GM23338 (cell line): Measurements from ENCODE around the gene SH3GL3. TPM values are rescaled to one million over a fixed set of nuclear protein-coding genes. Genes with fewer than 3 reads are reported as not detected.

Experiments used
- ATAC-seq: fragments of 200-7000 bp; cut with Tn5 transposase; 3 replicates; pipeline ENCODE4 v1.9.1; 2020
- DNase-seq: peaks from one replicate; pipeline ENCODE4 v3.0.0-alpha.2; 2015; ENCODE audit warnings: low spot score
- H2AFZ ChIP-seq: fragments of 200-600 bp; sonication (generic); 2 replicates; pipeline ENCODE4 v1.8.0; 2016; ENCODE audit warnings: antibody characterized with exemption, mild to moderate bottlenecking, moderate library complexity
- H3F3A ChIP-seq: fragments of 200-600 bp; sonication (generic); replicated peaks from 2 replicates; pipeline ENCODE4 v1.8.0; 2017; ENCODE audit warnings: antibody characterized with exemption, mixed run types, low read depth
- H3K27ac ChIP-seq: fragments of 200-600 bp; sonication (generic); 2 replicates; pipeline ENCODE4 v1.6.1; 2016; ENCODE audit warnings: low read depth
- H3K27me3 ChIP-seq: fragments of 200-600 bp; sonication (generic); 2 replicates; pipeline ENCODE4 v1.8.0; 2016; ENCODE audit warnings: mild to moderate bottlenecking, mixed run types, moderate library complexity; ENCODE audit not compliant: insufficient read depth
- H3K36me3 ChIP-seq: fragments of 200-600 bp; sonication (generic); 2 replicates; pipeline ENCODE4 v1.8.0; 2016; ENCODE audit warnings: mild to moderate bottlenecking; ENCODE audit not compliant: insufficient read depth
- H3K4me1 ChIP-seq: fragments of 200-600 bp; sonication (generic); 2 replicates; pipeline ENCODE4 v1.8.0; 2016; ENCODE audit warnings: mild to moderate bottlenecking, moderate library complexity; ENCODE audit not compliant: insufficient read depth
- H3K4me2 ChIP-seq: fragments of 200-600 bp; sonication (generic); 2 replicates; pipeline ENCODE4 v1.7.1; 2017; ENCODE audit warnings: mixed run types
- H3K4me3 ChIP-seq: fragments of 200-600 bp; sonication (generic); 2 replicates; pipeline ENCODE4 v1.6.1; 2016; ENCODE audit warnings: mixed run types
- H3K79me2 ChIP-seq: fragments of 200-600 bp; sonication (generic); replicated peaks from 2 replicates; pipeline ENCODE4 v1.8.0; 2017; ENCODE audit warnings: mild to moderate bottlenecking; ENCODE audit not compliant: insufficient read depth
- H3K9me2 ChIP-seq: fragments of 200-600 bp; sonication (generic); 2 replicates; pipeline ENCODE4 v1.8.0; 2017; ENCODE audit not compliant: insufficient read depth
- H4K20me1 ChIP-seq: fragments of 200-600 bp; sonication (generic); replicated peaks from 2 replicates; pipeline ENCODE4 v1.8.0; 2017; ENCODE audit warnings: mild to moderate bottlenecking; ENCODE audit not compliant: insufficient read depth
- H3K27ac Mint-ChIP-seq: 2 replicates; pipeline ENCODE4 v1.8.0; 2020; ENCODE audit warnings: inconsistent platforms, mild to moderate bottlenecking, moderate library complexity, mixed read lengths
- H3K27me3 Mint-ChIP-seq: 3 replicates; pipeline ENCODE4 v1.8.0; 2022; ENCODE audit warnings: low read depth, mild to moderate bottlenecking, moderate library complexity, mixed read lengths, inconsistent platforms; ENCODE audit not compliant: insufficient read depth, poor library complexity
- H3K36me3 Mint-ChIP-seq: 3 replicates; pipeline ENCODE4 v1.8.0; 2021; ENCODE audit warnings: low read depth, mild to moderate bottlenecking, inconsistent platforms, moderate library complexity, mixed read lengths
- H3K4me1 Mint-ChIP-seq: 3 replicates; pipeline ENCODE4 v1.8.0; 2020; ENCODE audit warnings: mild to moderate bottlenecking, inconsistent platforms, mixed read lengths
- H3K4me3 Mint-ChIP-seq: 3 replicates; pipeline ENCODE4 v1.8.0; 2021; ENCODE audit warnings: moderate library complexity, mild to moderate bottlenecking, inconsistent platforms, mixed read lengths
- H3K9me3 Mint-ChIP-seq: 3 replicates; pipeline ENCODE4 v1.8.0; 2020; ENCODE audit warnings: moderate library complexity, mild to moderate bottlenecking, inconsistent platforms, mixed read lengths
- CREB1 ChIP-seq: fragments of 250-450 bp; sonication (Bioruptor Pico); IDR thresholded peaks from 2 replicates; pipeline ENCODE4 v1.5.0; 2020; ENCODE audit warnings: low read depth, mild to moderate bottlenecking, moderate library complexity
- EZH2 ChIP-seq: fragments of 200-600 bp; sonication (generic); IDR thresholded peaks from one replicate; pipeline ENCODE4 v1.8.0; 2017; ENCODE audit warnings: antibody characterized with exemption, mild to moderate bottlenecking, low read depth; ENCODE audit not compliant: unreplicated experiment
- EZH2phosphoT487 ChIP-seq: fragments of 200-600 bp; sonication (generic); IDR thresholded peaks from one replicate; pipeline ENCODE4 v1.8.1; 2018; ENCODE audit warnings: antibody characterized with exemption; ENCODE audit not compliant: unreplicated experiment
- JUNB ChIP-seq: IDR thresholded peaks from one replicate; pipeline ENCODE4 v1.6.1; 2016; ENCODE audit warnings: antibody characterized with exemption; ENCODE audit not compliant: unreplicated experiment
- NANOG ChIP-seq: IDR thresholded peaks from 2 replicates; pipeline ENCODE4 v1.6.1; 2016; ENCODE audit warnings: antibody characterized with exemption, borderline replicate concordance
- REST ChIP-seq: IDR thresholded peaks from one replicate; pipeline ENCODE4 v1.6.1; 2018; ENCODE audit warnings: antibody characterized with exemption; ENCODE audit not compliant: unreplicated experiment
- STAT1 ChIP-seq: IDR thresholded peaks from one replicate; pipeline ENCODE4 v1.6.1; 2016; ENCODE audit warnings: antibody characterized with exemption; ENCODE audit not compliant: unreplicated experiment
- ZNF114 ChIP-seq: fragments of 250-450 bp; sonication (Bioruptor Pico); IDR thresholded peaks from 2 replicates; pipeline ENCODE4 v1.5.0; 2020; ENCODE audit warnings: mild to moderate bottlenecking, moderate library complexity
- ZNF331 ChIP-seq: fragments of 250-450 bp; sonication (Bioruptor Pico); IDR thresholded peaks from 2 replicates; pipeline ENCODE4 v1.5.0; 2020; ENCODE audit warnings: low read depth, mild to moderate bottlenecking, moderate library complexity
- polyA plus RNA-seq: library from polyadenylated mRNA; unstranded; fragments of >200 nt; fragmentation: Nextera tagmentation; extraction: Ambion mirVana; gene quantifications from 2 replicates; pipeline ENCODE4 v1.2.1, GENCODE V29; 2016
- total RNA-seq: library from RNA; depleted of rRNA; stranded (reverse); fragments of >200 nt; shearing (Covaris generic); gene quantifications from 2 replicates; pipeline ENCODE4 v1.2.3, GENCODE V29; 2014
- TF ChIP-seq, protein P1 (sequence below), 2 experiments: fragments of 200-600 bp in 1 of 2; sonication (generic) in 1 of 2; conservative IDR thresholded peaks; 2 replicates each; pipeline versions ENCODE4 v1.5.1 to v1.6.1; 2016 to 2017; ENCODE audit warnings: antibody characterized with exemption in 2 of 2, low read depth in 2 of 2, mild to moderate bottlenecking in 2 of 2, moderate library complexity in 1 of 2
- TF ChIP-seq, protein P2 (sequence below): fragments of 250-450 bp; sonication (Bioruptor Pico); IDR thresholded peaks from 2 replicates; pipeline ENCODE4 v1.5.0; 2020; ENCODE audit warnings: mild to moderate bottlenecking, moderate library complexity

Gene SH3GL3
- total and polyA plus RNA-seq, 2 experiments from 2014 or later, result 15.9 to 21.1 TPM

GRCh38 chr15:83556068-83556467 is 108.9 kb downstream of the SH3GL3 start (continued):
- TF ChIP-seq REST, result no peak
- TF ChIP-seq, protein P1, sequence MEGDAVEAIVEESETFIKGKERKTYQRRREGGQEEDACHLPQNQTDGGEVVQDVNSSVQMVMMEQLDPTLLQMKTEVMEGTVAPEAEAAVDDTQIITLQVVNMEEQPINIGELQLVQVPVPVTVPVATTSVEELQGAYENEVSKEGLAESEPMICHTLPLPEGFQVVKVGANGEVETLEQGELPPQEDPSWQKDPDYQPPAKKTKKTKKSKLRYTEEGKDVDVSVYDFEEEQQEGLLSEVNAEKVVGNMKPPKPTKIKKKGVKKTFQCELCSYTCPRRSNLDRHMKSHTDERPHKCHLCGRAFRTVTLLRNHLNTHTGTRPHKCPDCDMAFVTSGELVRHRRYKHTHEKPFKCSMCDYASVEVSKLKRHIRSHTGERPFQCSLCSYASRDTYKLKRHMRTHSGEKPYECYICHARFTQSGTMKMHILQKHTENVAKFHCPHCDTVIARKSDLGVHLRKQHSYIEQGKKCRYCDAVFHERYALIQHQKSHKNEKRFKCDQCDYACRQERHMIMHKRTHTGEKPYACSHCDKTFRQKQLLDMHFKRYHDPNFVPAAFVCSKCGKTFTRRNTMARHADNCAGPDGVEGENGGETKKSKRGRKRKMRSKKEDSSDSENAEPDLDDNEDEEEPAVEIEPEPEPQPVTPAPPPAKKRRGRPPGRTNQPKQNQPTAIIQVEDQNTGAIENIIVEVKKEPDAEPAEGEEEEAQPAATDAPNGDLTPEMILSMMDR (conservative IDR thresholded peaks at IDR 0.05; ENCODE audit: low read depth in 2 of 2), result no peak
- no peak for TF ChIP-seq EZH2phosphoT487
- no peak for TF ChIP-seq EZH2
- no peak for TF ChIP-seq ZNF114
- no peak for TF ChIP-seq NANOG
- no peak for TF ChIP-seq JUNB

- peaks cover 15% of the 10 kb centered on the region; the same call in 2 of the 3 replicates for H3K4me1 Mint-ChIP-seq
- no peak overlapping the region for H3K27ac Mint-ChIP-seq
- no peak overlapping the region for H3K4me2 ChIP-seq
These were observed 109.6 kb downstream of the SH3GL3 start for GRCh38 chr15:83556754-83557153.

More at GRCh38 chr15:83556754-83557153, 109.6 kb downstream of the SH3GL3 start:
- no peak overlapping the region for H3K4me3 Mint-ChIP-seq
- ATAC-seq, result no peak
- peaks cover 4% of the 10 kb centered on the region for H3K27me3 Mint-ChIP-seq
- no peaks in the 10 kb centered on the region for H4K20me1 ChIP-seq
- TF ChIP-seq NANOG (no peak), EZH2phosphoT487 (no peak), CREB1 (CRISPR knock-in tag) (no peak), JUNB (no peak), ZNF114 (no peak), STAT1 (no peak), EZH2 (no peak), ZNF331 (CRISPR knock-in tag) (no peak)
- TF ChIP-seq, protein P1 (conservative IDR thresholded peaks at IDR 0.05; ENCODE audit: low read depth in 2 of 2), result no peak
- TF ChIP-seq, protein P2, sequence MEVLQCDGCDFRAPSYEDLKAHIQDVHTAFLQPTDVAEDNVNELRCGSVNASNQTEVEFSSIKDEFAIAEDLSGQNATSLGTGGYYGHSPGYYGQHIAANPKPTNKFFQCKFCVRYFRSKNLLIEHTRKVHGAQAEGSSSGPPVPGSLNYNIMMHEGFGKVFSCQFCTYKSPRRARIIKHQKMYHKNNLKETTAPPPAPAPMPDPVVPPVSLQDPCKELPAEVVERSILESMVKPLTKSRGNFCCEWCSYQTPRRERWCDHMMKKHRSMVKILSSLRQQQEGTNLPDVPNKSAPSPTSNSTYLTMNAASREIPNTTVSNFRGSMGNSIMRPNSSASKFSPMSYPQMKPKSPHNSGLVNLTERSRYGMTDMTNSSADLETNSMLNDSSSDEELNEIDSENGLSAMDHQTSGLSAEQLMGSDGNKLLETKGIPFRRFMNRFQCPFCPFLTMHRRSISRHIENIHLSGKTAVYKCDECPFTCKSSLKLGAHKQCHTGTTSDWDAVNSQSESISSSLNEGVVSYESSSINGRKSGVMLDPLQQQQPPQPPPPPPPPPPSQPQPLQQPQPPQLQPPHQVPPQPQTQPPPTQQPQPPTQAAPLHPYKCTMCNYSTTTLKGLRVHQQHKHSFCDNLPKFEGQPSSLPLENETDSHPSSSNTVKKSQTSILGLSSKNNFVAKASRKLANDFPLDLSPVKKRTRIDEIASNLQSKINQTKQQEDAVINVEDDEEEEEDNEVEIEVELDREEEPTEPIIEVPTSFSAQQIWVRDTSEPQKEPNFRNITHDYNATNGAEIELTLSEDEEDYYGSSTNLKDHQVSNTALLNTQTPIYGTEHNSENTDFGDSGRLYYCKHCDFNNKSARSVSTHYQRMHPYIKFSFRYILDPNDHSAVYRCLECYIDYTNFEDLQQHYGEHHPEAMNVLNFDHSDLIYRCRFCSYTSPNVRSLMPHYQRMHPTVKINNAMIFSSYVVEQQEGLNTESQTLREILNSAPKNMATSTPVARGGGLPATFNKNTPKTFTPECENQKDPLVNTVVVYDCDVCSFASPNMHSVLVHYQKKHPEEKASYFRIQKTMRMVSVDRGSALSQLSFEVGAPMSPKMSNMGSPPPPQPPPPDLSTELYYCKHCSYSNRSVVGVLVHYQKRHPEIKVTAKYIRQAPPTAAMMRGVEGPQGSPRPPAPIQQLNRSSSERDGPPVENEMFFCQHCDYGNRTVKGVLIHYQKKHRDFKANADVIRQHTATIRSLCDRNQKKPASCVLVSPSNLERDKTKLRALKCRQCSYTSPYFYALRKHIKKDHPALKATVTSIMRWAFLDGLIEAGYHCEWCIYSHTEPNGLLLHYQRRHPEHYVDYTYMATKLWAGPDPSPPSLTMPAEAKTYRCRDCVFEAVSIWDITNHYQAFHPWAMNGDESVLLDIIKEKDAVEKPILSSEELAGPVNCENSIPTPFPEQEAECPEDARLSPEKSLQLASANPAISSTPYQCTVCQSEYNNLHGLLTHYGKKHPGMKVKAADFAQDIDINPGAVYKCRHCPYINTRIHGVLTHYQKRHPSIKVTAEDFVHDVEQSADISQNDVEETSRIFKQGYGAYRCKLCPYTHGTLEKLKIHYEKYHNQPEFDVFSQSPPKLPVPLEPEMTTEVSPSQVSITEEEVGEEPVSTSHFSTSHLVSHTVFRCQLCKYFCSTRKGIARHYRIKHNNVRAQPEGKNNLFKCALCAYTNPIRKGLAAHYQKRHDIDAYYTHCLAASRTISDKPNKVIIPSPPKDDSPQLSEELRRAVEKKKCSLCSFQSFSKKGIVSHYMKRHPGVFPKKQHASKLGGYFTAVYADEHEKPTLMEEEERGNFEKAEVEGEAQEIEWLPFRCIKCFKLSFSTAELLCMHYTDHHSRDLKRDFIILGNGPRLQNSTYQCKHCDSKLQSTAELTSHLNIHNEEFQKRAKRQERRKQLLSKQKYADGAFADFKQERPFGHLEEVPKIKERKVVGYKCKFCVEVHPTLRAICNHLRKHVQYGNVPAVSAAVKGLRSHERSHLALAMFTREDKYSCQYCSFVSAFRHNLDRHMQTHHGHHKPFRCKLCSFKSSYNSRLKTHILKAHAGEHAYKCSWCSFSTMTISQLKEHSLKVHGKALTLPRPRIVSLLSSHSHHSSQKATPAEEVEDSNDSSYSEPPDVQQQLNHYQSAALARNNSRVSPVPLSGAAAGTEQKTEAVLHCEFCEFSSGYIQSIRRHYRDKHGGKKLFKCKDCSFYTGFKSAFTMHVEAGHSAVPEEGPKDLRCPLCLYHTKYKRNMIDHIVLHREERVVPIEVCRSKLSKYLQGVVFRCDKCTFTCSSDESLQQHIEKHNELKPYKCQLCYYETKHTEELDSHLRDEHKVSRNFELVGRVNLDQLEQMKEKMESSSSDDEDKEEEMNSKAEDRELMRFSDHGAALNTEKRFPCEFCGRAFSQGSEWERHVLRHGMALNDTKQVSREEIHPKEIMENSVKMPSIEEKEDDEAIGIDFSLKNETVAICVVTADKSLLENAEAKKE, result no peak
- no peaks in the 10 kb centered on the region for H3K4me1 ChIP-seq
- H3K36me3 Mint-ChIP-seq, result no peaks in the 10 kb centered on the region
- H3K27me3 ChIP-seq, result no peaks in the 10 kb centered on the region
- H2AFZ ChIP-seq, result no peak overlapping the region
- no peak overlapping the region for H3K4me3 ChIP-seq
- H3K36me3 ChIP-seq, result no peaks in the 10 kb centered on the region
- no peak overlapping the region for H3K27ac ChIP-seq
- no peak for DNase-seq
- no peaks in the 10 kb centered on the region; the same call in 2 of the 3 replicates for H3K9me3 Mint-ChIP-seq
- no peaks in the 10 kb centered on the region for H3K9me2 ChIP-seq
- no peaks in the 10 kb centered on the region for H3F3A ChIP-seq
- no peaks in the 10 kb centered on the region for H3K79me2 ChIP-seq
